DOHH2 (cell line): ENCODE measurements around the gene BMP7.

ENCODE experiments used
- H3F3A ChIP-seq: fragments of 200-600 bp; sonication (generic), shearing (Covaris generic); 2 replicates; pipeline ENCODE4 v1.6.0; 2016; ENCODE audit warnings: antibody characterized with exemption, mild to moderate bottlenecking; ENCODE audit not compliant: control insufficient read depth, insufficient read depth
- H3K27ac ChIP-seq: fragments of 200-600 bp; sonication (generic); 2 replicates; pipeline ENCODE4 v1.5.1; 2014; ENCODE audit warnings: low read depth, mild to moderate bottlenecking, low read length, moderate library complexity
- H3K27me3 ChIP-seq: fragments of 200-600 bp; sonication (generic); 2 replicates; pipeline ENCODE4 v1.6.1; 2014; ENCODE audit warnings: mild to moderate bottlenecking, low read length, mixed read lengths; ENCODE audit not compliant: control insufficient read depth
- H3K36me3 ChIP-seq: fragments of 200-600 bp; sonication (generic); 2 replicates; pipeline ENCODE4 v1.6.1; 2014; ENCODE audit warnings: mild to moderate bottlenecking, low read length, moderate library complexity, mixed read lengths; ENCODE audit not compliant: control insufficient read depth
- H3K4me1 ChIP-seq: fragments of 200-600 bp; sonication (generic); 2 replicates; pipeline ENCODE4 v1.6.1; 2014; ENCODE audit warnings: mild to moderate bottlenecking, low read length, mixed read lengths; ENCODE audit not compliant: control insufficient read depth
- H3K4me2 ChIP-seq: fragments of 200-600 bp; sonication (generic); 2 replicates; pipeline ENCODE4 v1.6.0; 2014; ENCODE audit warnings: mild to moderate bottlenecking, low read length, moderate library complexity
- H3K4me3 ChIP-seq: fragments of 200-600 bp; sonication (generic); 2 replicates; pipeline ENCODE4 v1.5.1; 2014; ENCODE audit warnings: mild to moderate bottlenecking, low read length, mixed read lengths
- H3K79me2 ChIP-seq: fragments of 200-600 bp; sonication (generic); 2 replicates; pipeline ENCODE4 v1.6.1; 2014; ENCODE audit warnings: mild to moderate bottlenecking, low read length, mixed read lengths; ENCODE audit not compliant: control insufficient read depth
- H3K9me2 ChIP-seq: fragments of 200-600 bp; sonication (generic); replicated peaks from 2 replicates; pipeline ENCODE4 v1.6.1; 2014; ENCODE audit warnings: mild to moderate bottlenecking, low read length, mixed read lengths; ENCODE audit not compliant: control insufficient read depth
- H3K9me3 ChIP-seq: fragments of 200-600 bp; sonication (generic); 2 replicates; pipeline ENCODE4 v1.6.1; 2014; ENCODE audit warnings: antibody characterized with exemption, low read length, mixed read lengths; ENCODE audit not compliant: control insufficient read depth, insufficient read depth
- H4K20me1 ChIP-seq: fragments of 200-600 bp; sonication (generic); 2 replicates; pipeline ENCODE4 v1.6.0; 2014; ENCODE audit warnings: low read depth, mild to moderate bottlenecking, antibody characterized with exemption, low read length, moderate library complexity; ENCODE audit not compliant: control insufficient read depth, insufficient read depth
- CTCF ChIP-seq: fragments of 200-600 bp; sonication (generic); IDR thresholded peaks from one replicate; pipeline ENCODE4 v1.5.1; 2014; ENCODE audit warnings: antibody characterized with exemption, mild to moderate bottlenecking, low read depth, low read length; ENCODE audit not compliant: poor library complexity, severe bottlenecking
- EZH2phosphoT487 ChIP-seq: fragments of 200-600 bp; sonication (generic); IDR thresholded peaks from 2 replicates; pipeline ENCODE4 v1.6.1; 2017; ENCODE audit warnings: borderline replicate concordance, mild to moderate bottlenecking, antibody characterized with exemption, low read length, moderate library complexity, mixed read lengths

BMP7 gene

GRCh38 chr20:57173041-57173440, 93.4 kb downstream of the BMP7 start:
- Histone ChIP-seq H3K27ac (no peak overlapping the region), H3K9me2 (no peaks in the 10 kb centered on the region), H3K79me2 (no peaks in the 10 kb centered on the region; the same call in 1 of the 2 replicates), H4K20me1 (peaks cover 21% of the 10 kb centered on the region), H3K4me1 (no peaks in the 10 kb centered on the region), H3K4me2 (no peak overlapping the region), H3K36me3 (peaks cover 94% of the 10 kb centered on the region), H3K4me3 (no peak overlapping the region), H3F3A (peaks cover 83% of the 10 kb centered on the region), H3K27me3 (no peaks in the 10 kb centered on the region), H3K9me3 (no peaks in the 10 kb centered on the region)
- TF ChIP-seq CTCF (no peak), EZH2phosphoT487 (no peak)

- H3K9me3 ChIP-seq = no peaks in the 10 kb centered on the region
- no peak overlapping the region for H3K4me3 ChIP-seq
- no peak for TF ChIP-seq EZH2phosphoT487
- no peak for TF ChIP-seq CTCF
- no peaks in the 10 kb centered on the region for H3K4me1 ChIP-seq
- peaks cover 84% of the 10 kb centered on the region for H3F3A ChIP-seq
- H3K27me3 ChIP-seq = no peaks in the 10 kb centered on the region
- no peak overlapping the region for H3K27ac ChIP-seq
- peaks cover 10% of the 10 kb centered on the region; the same call in 1 of the 2 replicates for H4K20me1 ChIP-seq
- H3K79me2 ChIP-seq = no peaks in the 10 kb centered on the region; the same call in 1 of the 2 replicates
- no peaks in the 10 kb centered on the region for H3K9me2 ChIP-seq
- no peak overlapping the region for H3K4me2 ChIP-seq
- peaks cover 69% of the 10 kb centered on the region for H3K36me3 ChIP-seq
Measured at GRCh38 chr20:57170343-57170742, 96.1 kb downstream of the BMP7 start.

GRCh38 chr20:57169162-57169561, 97.3 kb downstream of the BMP7 start:
- H4K20me1 ChIP-seq = peaks cover 10% of the 10 kb centered on the region; the same call in 1 of the 2 replicates
- no peaks in the 10 kb centered on the region for H3K9me2 ChIP-seq
- no peaks in the 10 kb centered on the region for H3K9me3 ChIP-seq
- H3F3A ChIP-seq = peaks cover 81% of the 10 kb centered on the region
- H3K4me2 ChIP-seq = no peak overlapping the region
- no peaks in the 10 kb centered on the region for H3K4me1 ChIP-seq
- no peaks in the 10 kb centered on the region for H3K27me3 ChIP-seq
- no peak overlapping the region for H3K4me3 ChIP-seq
- TF ChIP-seq EZH2phosphoT487 (no peak), CTCF (no peak)
- peaks cover 58% of the 10 kb centered on the region for H3K36me3 ChIP-seq
- no peak overlapping the region for H3K27ac ChIP-seq
- H3K79me2 ChIP-seq = no peaks in the 10 kb centered on the region; the same call in 1 of the 2 replicates
